Measurements from ENCODE around the gene SNX19.

The SNX19 gene

DNA sequence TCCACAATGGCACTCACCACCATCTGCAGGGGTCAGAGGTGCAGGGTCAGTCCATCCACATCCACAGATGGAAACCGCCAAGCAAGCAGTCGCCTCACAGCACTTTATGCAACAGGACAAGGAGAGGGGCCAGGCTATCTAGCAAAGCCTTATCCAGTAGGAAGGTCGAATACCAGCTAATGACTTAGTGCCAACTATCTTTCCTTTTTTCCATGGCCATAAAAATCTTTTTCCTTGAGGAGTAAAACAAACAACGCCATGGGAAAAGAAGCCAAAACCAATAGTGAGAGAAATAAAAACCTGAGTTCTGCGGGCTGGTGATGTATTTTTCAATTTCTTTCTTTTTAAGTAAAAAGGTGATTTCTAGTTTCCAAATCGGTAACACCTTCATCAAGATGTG lies 8.2 kb downstream of the SNX19 start:
- in situ Hi-C loops (cut with HindIII; ENCODE audit: low sequenced_read_pairs) = no loop called here

DNA sequence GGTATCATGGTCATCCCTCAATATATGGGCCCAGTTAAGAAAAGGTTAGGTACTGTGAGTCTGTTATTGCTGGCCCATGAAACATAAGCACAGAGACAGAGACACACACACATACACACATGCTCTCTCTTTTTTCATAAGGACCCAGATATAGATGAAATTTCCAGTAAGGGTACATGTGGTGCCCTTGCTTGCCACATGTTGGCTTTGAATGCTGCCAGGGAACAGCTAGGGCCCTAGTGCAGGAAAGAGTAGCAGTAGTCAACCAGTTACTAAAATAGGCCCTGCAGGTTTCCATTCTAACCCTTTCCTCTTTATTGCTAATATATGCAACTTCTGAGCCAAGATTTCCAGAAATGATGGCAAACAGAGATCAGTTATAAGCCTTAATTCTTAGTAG lies 9.1 kb downstream of the SNX19 start:
- in situ Hi-C loops (cut with HindIII; ENCODE audit: low sequenced_read_pairs) = no loop called here

DNA sequence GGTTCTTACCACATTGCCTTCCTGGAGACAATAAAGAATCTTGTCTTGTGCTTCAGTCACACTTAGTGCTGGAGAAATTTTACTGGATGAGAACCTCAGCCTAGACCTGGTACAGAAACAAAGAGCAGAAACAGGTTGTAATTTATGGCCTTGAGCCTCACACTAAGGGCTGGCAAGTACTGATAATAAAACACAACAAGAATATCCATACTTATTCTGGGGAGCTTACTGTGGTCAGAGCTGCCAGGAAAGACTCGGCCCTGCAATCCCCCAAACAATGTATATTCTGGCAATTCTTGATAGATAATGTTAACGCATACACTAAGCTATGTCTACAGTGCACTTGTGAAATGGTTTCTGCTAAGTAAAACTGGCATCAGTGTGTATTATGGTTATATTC lies 9.7 kb downstream of the SNX19 start:
- in situ Hi-C loops (cut with HindIII; ENCODE audit: low sequenced_read_pairs) = no loop called here

DNA sequence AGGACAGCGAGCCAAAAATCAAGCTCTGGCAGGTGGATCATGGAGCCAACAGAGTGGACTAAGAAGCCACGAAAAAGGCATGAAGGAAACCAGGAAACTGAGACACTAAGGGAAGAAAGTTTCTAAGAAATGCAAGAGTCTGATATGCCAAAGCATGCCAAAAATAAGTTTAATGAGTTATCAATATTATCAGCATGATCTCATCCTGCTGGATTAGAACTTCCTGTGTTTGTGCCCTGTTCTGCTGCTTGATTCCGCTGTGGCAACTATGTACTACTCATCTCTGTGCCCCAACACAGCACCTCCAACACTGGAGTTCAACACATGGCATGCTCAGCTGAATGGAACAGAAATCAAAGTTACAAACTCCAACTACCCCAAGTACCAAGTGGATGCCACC lies 10.8 kb downstream of the SNX19 start:
- in situ Hi-C loops (cut with HindIII; ENCODE audit: low sequenced_read_pairs) = no loop called here

DNA sequence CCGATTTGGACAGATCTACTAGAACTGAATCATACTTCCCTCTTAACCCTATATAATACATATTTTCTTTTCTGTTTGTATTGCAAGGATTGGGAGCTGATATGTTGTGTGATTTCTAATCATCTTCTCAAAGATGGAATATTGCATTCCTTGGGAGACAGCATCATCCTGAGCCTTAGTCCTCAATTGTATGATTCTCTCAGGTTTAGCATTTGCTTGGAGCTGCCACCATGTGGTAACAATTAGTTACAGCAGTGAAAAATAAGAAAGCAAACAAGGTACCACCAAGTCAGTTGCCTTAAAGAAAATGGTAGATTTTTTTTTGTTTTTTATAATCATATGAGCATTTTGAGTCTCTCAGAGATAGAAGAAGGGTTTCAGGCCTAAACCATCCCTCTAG lies 11.9 kb downstream of the SNX19 start:
- in situ Hi-C loops (cut with HindIII; ENCODE audit: low sequenced_read_pairs) = no loop called here

DNA sequence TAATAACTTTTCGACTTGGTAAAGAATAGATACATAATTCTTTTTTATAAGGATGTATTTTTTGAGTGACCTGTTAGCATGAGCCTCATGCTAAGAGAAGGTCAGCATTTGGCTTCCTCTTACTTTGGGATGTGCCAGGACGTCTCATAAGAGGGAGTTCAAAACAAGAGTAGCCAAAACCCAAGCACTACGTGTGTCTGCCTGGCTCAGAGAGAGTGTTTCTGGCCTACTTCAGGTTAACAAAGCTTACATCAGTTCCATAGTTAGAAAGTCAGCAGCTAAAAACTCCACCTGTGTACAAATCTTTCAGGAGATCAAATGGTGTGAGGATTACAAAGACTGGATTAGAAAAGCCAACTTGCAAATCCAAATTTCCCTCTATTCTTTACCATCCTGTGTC lies 13.9 kb downstream of the SNX19 start:
- in situ Hi-C loops (cut with HindIII; ENCODE audit: low sequenced_read_pairs) = no loop called here

DNA sequence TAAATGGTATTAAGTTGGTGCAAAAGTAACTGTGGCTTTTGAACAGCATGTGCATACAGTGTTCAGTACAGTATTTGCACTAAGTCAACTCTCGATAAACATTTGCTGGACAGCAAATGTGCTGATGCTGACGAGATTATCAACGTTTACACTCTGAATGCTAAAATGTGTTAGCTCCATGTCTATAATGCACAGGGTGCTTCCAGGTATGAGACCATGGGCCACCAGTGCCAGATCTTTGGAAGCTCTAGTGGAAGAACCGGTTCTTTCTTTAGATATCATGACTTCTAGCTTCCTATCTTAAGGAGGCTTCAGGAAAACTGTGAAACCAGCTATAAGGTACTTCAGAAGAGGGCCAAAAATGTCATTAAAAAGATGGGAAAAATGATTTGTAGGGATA lies 17.2 kb downstream of the SNX19 start:
- in situ Hi-C loops (cut with HindIII; ENCODE audit: low sequenced_read_pairs) = no loop called here

DNA sequence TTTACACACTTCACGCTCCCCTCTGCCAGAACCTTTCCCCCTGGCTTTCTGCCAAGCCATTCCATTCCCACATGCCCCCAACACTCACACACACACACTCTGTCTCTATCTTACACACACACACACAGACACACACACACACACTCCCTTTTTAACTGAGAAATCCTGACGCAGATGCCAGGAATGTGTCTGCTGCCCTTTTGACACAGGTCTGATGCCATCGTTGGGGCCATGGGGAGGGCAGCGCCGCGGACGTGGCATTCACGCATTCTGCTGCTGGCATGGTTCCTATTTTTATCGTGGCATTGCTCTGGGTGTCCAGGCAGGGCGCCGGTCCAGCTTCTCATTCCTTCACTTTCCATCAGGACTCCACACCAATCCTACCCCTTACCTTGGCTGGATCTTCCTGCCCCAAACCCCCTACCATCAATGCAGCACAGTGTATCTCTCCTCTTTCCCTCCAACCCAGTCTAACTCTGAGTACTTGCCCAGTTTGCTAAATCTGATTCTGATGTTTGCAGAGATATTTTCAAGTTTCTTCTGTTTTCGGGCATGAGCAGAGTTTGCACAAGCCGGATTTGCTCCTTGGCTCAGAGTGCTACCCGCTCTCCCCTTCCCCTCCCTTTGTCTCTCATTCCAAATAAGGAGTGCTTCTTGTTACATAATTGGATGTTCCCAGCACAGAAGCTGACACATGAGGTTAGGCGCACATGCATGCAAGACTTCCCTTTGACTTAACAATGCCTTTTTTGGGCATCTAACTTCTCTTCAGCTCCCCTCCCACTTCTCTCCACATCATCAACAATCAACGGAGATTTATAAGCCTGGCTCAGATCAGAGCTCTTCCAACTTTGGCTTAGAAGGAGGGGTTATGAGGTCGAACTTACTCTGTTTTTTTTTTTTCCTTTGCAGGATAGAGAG lies 18.8 kb downstream of the SNX19 start:
- in situ Hi-C loops (cut with HindIII; ENCODE audit: low sequenced_read_pairs) = no loop called here

DNA sequence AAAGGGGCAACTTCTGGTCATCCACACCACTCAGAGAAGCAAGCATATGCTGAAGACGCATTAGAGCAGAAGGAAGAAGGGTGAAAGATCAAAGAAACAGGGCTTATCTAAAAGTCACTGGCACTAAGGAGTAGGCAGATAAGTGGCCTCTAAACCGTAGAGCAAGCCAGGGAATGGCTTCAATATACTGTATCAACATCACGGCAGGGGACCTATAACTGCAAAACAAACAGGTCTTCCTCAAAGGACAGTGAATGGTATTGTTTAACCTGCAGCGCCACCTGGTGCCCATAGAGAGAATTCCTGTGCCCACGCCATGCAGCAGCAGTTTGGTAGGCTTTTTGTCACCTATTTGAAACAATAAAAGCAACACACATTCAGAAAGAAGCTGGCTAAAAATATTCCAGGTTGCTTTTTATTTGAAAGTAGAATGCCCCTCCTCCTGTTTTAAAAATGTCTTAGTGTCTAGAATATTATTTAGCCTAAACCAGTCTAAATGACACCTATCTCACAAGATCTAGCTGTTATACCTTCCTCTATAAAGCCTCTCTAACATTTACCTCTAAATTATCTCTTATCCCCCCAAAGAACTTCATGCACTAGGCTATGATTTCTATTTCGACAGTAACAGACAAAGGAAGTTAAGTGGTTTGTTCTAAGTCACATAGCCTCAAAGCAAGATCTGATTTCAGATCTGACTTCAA lies 21.8 kb downstream of the SNX19 start:
- in situ Hi-C loops (cut with HindIII; ENCODE audit: low sequenced_read_pairs) = no loop called here

DNA sequence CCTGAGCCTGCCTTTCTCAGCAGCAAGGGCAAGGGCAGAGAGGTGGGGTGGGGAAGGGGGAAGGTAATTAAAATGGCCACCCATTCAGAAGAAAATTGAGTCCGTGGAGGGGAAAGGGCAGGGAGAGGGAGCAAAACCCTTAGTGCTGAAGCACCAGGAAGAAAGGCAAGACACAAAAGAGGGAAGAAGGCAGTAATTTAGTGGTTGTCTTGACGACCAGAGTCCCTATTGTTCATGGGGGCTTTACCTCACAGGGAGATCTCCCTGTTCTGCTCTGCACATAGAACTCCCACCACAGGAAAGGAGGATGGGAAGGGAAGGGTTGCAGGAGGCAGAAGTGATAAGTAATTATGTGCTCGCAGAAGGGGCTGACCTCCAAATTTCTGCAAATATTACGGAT lies 23.4 kb downstream of the SNX19 start:
- in situ Hi-C loops (cut with HindIII; ENCODE audit: low sequenced_read_pairs) = no loop called here

DNA sequence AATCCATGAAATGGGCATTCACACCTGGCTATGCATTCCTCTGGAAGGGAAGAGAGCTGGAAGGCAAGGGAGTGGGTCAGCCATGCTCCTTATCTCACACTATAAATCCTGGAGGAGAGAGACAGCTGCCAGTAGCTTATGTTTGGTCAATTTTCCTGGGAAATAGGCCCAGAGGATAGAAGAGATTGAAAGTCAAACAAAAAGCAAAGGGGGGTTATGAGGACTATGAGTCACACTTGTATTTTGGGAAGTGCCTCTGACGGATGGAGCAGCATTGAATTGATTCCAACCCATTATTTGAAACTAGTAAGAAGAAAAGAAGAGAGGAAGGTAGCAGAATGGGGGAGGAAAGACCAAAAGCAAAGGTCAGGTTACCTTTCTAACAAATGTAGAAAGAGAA lies 25.0 kb downstream of the SNX19 start:
- in situ Hi-C loops (cut with HindIII; ENCODE audit: low sequenced_read_pairs) = no loop called here

DNA sequence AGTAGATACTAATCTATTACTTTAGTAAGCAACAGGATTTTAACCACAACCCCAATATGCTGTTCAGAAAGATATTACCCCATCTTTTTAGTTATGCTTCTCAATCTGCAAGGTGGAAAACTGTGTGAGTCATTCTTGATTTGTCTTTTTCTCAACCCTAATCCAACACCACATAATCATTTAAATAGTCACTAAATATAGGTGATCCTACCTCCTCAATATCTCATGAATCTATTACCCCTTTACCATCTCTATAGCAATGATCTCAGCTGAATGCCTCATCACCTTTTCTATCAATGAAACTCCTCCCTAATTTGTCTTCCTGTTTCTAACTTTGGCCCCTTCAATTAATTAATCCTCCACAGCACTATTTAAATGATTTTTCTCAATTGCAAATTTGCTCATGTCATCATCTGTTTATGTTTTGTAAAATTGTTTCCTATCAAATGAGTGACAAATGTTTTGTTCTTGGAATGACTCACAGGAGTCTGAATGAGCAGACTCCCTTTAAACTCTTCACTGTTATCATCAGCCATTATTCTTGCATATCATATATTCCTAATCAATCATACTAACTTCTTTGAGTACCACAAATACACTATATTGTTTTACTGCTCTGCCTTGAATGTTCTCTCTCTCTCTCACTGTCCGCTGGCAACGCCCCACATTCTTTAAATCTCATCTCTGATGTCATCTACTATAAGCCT lies 26.1 kb downstream of the SNX19 start:
- in situ Hi-C loops (cut with HindIII; ENCODE audit: low sequenced_read_pairs) = no loop called here

DNA sequence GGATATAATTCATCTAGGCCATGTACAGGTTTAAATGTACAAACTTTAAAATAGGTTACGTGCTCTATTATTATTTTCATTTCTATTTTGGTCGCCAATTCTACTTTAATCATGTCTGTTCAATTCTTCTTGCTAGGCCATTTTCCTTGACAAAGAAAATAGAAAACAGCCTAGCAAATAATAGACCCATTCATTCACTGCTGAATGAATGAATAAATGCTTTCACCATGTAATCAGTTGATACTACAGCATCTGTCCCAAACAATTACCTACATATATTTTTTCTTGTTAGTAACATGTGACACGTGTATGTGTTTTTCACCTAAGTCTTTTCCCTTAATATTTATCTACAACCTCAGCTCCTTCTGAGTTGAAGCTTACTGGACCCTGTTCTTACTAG lies 27.5 kb downstream of the SNX19 start:
- in situ Hi-C loops (cut with HindIII; ENCODE audit: low sequenced_read_pairs) = no loop called here

DNA sequence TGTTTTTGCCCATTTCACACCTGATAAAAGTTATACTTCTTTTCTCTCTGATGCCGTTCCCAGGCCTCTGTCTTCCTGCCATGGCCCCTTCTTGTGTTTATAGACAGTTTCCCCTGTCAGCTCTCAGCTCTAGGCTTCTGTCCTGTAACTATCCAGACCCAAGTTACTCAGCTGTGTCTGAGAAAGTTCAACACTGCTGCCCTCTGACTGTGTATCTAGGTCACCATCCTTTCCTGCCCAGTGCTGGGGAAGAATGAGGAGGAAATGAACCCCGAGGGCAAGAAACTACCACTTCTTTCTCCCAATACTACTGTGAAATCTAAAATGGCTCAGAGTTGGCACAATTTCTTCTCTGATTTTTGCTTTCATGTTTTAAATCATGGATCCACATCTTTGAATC lies 29.6 kb downstream of the SNX19 start:
- in situ Hi-C loops (cut with HindIII; ENCODE audit: low sequenced_read_pairs) = no loop called here

DNA sequence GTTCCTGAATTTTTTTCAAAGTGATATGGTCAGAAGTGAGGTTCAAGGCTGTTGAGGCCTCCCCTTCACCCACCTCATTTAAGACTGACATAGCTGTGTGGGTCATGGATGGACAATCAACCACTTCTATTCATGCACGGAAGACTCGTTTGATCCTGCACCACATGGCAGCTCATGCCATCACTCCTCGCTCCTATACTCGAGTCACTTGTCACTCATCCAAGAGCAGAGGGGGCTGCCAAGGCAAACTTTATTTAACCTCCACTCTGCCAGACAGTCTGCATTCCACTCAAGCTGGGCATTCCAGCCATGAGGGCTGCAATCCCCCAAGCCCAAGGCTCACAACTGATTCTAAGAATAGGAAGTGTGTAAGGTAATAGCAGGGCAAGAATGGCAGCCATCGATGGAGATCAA lies 34.1 kb downstream of the SNX19 start:
- in situ Hi-C loops (cut with HindIII; ENCODE audit: low sequenced_read_pairs) = no loop called here

DNA sequence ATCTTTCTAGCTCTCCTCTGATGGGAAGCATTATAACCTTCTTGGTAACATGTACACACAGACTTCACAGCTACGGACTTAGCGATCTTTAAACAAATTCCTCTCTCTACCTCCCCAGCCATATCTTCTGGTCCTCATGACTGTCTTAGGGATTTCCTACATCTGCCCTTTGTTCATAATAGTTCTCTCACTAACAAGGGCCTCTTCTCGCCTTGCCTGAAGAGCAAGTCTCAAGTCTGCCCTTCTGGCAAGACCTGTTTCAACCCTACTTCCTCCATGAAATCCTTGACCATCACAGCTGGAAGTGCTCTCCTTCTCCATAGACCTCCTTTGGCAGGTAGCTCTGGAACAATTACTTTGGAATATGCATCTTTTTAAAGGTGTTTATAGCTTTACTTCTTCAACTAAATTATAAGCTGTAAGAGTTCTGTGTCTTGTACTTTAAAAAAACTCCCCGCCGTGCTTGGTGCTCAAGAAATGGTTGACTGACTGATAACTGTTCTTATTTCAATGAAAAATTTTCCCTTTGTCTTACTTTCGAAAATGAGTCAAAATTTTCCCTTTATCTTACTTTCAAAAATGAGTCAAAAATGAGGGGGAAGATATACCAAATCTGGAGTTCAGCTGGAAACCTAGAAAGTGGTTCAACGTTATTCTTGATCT lies 34.7 kb downstream of the SNX19 start:
- in situ Hi-C loops (cut with HindIII; ENCODE audit: low sequenced_read_pairs) = no loop called here

DNA sequence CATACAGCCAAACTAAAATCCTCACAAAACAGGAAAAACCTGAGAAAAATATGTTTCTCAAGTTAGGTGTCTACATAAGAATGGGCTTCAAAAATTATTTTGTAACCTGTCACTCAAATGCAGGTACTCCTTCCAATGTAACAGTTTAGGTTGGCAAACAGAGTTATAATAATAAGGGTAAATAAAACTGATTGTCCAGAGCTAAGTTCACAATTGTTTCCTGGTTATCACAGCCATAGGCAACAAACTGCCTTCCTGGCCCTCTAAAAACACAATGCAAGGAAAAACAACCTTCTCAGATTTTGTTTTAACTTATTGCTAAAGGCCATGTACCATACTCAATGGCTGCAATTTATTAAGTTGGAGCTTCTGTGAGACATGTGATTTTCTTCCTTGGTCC lies 36.4 kb downstream of the SNX19 start:
- in situ Hi-C loops (cut with HindIII; ENCODE audit: low sequenced_read_pairs) = no loop called here

DNA sequence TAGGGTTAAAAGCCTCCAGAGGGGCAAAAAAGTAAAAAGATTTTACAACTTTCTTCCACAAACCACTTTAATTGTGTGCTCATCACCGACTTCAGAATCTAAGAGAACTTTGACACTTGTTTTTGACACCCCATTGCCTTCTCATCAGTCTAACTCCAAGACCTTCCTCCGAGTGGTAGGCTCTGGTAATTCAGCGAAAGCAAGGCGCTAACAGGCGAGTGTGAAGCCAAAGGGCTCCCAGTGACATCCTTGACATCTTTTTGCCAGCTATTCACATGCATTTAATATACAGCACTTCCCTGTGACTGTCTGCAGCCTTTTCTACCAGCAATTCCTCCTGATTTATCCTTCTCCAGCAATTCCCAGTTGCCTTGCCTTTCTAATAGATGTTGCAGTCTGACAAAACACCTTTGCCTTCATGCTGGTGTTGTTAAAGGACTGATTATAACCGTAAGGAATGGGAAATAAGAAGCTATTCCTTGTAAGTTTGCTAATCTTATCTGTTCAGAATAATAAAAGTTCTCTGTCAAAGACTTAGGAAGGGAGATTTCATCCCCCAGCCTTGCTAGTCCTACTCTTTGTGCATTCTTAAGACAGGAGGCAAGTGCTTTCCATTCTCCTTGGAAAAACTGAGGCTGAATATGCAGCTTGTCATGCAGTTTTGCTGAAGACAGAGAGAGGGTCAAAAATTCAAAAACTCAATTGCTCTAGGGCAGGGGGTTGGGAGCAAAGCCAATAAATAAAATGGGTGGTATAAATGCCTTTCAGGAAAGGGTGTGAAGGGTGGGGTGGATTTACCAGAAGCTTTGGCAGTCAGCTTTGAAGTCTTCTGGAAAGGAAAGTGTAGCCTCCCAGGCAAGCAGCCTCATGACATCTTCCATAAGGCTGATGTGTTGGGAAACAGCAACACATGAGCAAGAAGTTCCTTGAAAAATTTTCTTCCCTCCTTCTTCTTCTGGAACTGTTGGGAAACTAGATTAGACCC lies 39.1 kb downstream of the SNX19 start:
- in situ Hi-C loops (cut with HindIII; ENCODE audit: low sequenced_read_pairs) = no loop called here

DNA sequence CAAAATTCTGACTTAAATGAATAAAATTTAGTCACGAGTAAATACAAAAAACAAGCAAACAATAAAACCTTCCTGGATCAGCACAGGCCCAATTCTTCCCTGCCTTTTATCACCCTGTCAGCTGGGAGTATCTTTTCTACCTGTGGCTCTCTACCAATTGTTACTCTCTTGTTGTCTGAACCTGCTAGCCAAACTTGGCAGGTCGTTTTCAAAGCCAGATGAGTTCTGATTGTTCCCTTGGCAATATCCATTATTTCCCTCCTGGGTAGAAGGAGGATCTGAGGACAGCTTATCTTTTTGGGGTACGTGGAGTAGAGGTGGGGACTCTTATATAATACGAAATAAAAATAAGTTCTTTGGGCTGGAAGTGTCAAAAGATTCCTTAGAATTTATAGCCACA lies 40.2 kb downstream of the SNX19 start:
- in situ Hi-C loops (cut with HindIII; ENCODE audit: low sequenced_read_pairs) = no loop called here

DNA sequence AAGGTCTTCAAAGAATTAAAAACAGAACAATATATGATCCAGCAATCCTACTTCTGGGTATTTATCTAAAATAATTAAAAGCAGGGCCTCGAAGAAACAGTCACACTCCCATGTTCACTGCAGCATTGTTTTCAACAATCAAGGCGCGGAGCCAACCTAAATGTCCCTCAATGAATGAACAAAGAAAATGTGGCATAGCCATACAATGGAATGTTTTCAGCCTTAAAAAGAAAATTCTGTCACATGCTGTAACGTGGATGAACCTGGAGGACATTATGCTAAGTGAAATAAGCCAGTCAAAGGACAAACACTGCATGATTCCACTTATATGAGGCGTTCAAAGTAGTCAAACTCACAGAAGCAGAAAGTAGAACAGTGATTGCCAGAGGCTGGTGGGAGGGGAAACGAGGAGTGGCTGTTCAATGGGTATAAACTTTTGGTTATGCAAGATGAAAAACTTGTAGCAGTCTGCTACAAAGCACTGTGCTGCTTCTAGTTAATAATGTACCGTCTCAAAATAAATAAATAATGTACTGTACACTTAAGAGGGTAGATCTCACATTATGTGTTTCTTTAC lies 41.2 kb downstream of the SNX19 start:
- in situ Hi-C loops (cut with HindIII; ENCODE audit: low sequenced_read_pairs) = no loop called here
